Lower leg skin (tissue), 4 donors: ENCODE data around the gene TMCC1. TPM values are rescaled to one million over a fixed set of nuclear protein-coding genes. Genes with fewer than 3 reads are reported as not detected.
"Not testable (repeated sequence)": the region's sequence is repeated elsewhere in the genome, so short reads cannot be mapped to it uniquely, and the experiment has no call there.

Experiments used
- DNase-seq, 2 donors: peaks; one replicate each; pipeline ENCODE4 v3.0.0-alpha.2; 2019; ENCODE audit warnings: low spot score in 2 of 2
- H3K4me3 ChIP-seq: fragments of 200-600 bp; sonication (generic); 2 replicates; pipeline ENCODE4 v1.5.1; 2017; ENCODE audit warnings: mild to moderate bottlenecking, low read depth; ENCODE audit not compliant: poor library complexity, severe bottlenecking
- CTCF ChIP-seq, 3 donors: fragments of 450-650 bp; IDR thresholded peaks; one replicate each; pipeline ENCODE4 v1.5.1; 2016; ENCODE audit warnings: antibody characterized with exemption in 3 of 3, mild to moderate bottlenecking in 3 of 3, moderate library complexity in 2 of 3
- POLR2A ChIP-seq, 2 donors: fragments of 450-650 bp; IDR thresholded peaks; one replicate each; pipeline ENCODE4 v1.6.1; 2016 to 2017; ENCODE audit warnings: antibody characterized with exemption in 2 of 2, mild to moderate bottlenecking in 1 of 2, moderate library complexity in 1 of 2
- WGBS, 2 donors: methylation state at CpG; one replicate each; pipeline ENCODE4 v1.1.5; 2018; 5-methylcytosine and 5-hydroxymethylcytosine counted together
- intact Hi-C: fragments of 100-400 bp; cut with DNase I; formaldehyde crosslinking; loops from one replicate; pipeline ENCODE4 v1.15.0; 2023; ENCODE audit warnings: low total_unique reads
- total RNA-seq, 4 donors: library from RNA; depleted of rRNA; stranded (reverse); fragments of >200 nt; gene quantifications; one replicate each; pipeline ENCODE4 v1.1.0, GENCODE V29; 2016

Gene TMCC1
- total RNA-seq, 4 donors from 2014 or later = 15.1 to 28.6 (median 18.8) TPM

- no peak for TF ChIP-seq POLR2A (IDR thresholded peaks at IDR 0.05)
- TF ChIP-seq CTCF (IDR thresholded peaks at IDR 0.05) = no peak
- H3K4me3 ChIP-seq = no peak overlapping the region
- DNase-seq = no peak
- 85 to 91% methylated on average over 2 of the region's 2 CpGs for whole genome bisulfite sequencing, 2 donors
- intact Hi-C loops = no loop called here
Measured at GRCh38 chr3:129687586-129688125, 205.9 kb downstream of the TMCC1 start.

- H3K4me3 ChIP-seq = no peak overlapping the region
- no peak for DNase-seq
- 74 to 81% methylated on average over 2 of the region's 2 CpGs for WGBS, 2 donors
- TF ChIP-seq POLR2A (IDR thresholded peaks at IDR 0.05) = no peak
- no peak for TF ChIP-seq CTCF (IDR thresholded peaks at IDR 0.05)
- intact Hi-C loops = no loop called here
Measured at GRCh38 chr3:129686941-129687340, 206.6 kb downstream of the TMCC1 start.

DNA sequence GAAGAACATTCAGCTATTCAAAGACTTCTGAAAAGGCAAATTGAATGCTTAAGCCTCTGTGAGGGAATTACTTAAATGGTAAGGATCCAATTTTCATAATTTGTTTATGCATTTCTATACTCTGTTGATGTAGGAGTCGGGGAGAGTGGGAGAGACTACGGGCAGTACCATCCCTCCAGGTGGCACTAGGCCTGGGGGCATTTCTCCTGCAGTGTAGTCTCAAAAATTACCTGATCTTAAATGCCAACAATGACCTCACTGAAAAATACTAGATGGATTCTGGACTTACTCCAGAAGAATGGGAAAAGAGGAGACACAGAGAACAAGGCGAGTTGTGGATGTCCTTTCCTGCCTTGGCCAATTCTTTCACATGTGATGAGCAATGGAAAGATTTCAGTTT is 209.2 kb downstream of the TMCC1 start:
- 64 to 71% methylated on average over 3 of the region's 3 CpGs for WGBS, 2 donors
- no peak overlapping the region for H3K4me3 ChIP-seq
- DNase-seq = no peak
- TF ChIP-seq POLR2A (IDR thresholded peaks at IDR 0.05) (no peak), CTCF (IDR thresholded peaks at IDR 0.05) (no peak)
- intact Hi-C loops = no loop called here

- intact Hi-C loops = no loop called here
- no peak for DNase-seq
- H3K4me3 ChIP-seq = no peak overlapping the region
- no peak for TF ChIP-seq CTCF (IDR thresholded peaks at IDR 0.05)
- TF ChIP-seq POLR2A (IDR thresholded peaks at IDR 0.05) = no peak
- 82 to 84% methylated on average over 2 of the region's 2 CpGs for WGBS, 2 donors
Measured at GRCh38 chr3:129683201-129683600, 210.3 kb downstream of the TMCC1 start.

DNA sequence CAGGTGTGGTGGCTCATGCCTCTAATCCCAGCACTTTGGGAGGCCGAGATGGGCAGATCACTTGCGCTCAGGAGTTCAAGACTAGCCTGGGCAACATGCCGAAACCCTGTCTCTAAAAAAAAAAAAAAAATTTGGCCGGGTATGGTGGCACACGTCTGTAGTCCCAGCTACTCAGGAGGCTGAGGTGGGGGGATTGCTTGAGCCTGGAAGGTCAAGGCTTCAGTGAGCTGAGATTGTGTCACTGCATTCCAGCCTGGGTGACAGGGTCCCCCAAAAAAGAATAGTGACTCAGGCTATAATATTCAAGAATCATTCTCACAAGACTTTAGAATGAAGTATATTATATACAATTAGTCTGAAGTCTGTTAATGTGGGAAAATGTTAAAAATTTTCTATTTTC is 216.5 kb downstream of the TMCC1 start:
- H3K4me3 ChIP-seq = no peak overlapping the region
- intact Hi-C loops = no loop called here
- WGBS, 2 donors = 91 to 95% methylated on average over 5 of the region's 5 CpGs
- TF ChIP-seq CTCF (IDR thresholded peaks at IDR 0.05) = no peak
- TF ChIP-seq POLR2A (IDR thresholded peaks at IDR 0.05) = no peak
- no peak for DNase-seq

DNA sequence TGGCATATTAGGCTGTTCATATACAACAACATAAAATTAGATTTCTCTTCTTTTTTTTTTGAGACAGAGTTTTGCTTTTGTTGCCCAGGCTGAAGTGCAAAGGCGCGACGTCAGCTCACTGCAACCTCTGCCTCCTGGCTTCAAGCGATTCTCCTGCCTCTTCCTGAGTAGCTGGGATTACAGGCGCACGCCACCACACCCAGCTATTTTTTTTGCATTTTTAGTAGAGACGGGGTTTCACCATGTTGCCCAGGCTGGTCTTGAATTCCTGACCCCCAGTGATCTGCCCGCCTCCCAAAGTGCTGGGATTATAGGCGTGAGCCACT is 218.8 kb downstream of the TMCC1 start:
- DNase-seq, H3K4me3 ChIP-seq, intact Hi-C loops: not testable (repeated sequence)
- 81 to 88% methylated on average over 9 of the region's 9 CpGs for WGBS, 2 donors
